PFSK-1 (cell line): ENCODE data around the gene TENM3.

Source experiments
- FOXP2 ChIP-seq: optimal IDR thresholded peaks from 2 replicates; pipeline ENCODE3; 2011; ENCODE audit warnings: borderline replicate concordance, control low read depth, inconsistent platforms; ENCODE audit not compliant: insufficient read depth; ENCODE audit errors: extremely low read length, extremely low read depth
- POLR2AphosphoS5 ChIP-seq: IDR thresholded peaks from 2 replicates; pipeline ENCODE4 v1.6.1; 2012; ENCODE audit warnings: low read depth, mild to moderate bottlenecking, control low read depth, low read length, moderate library complexity
- SIN3A ChIP-seq: IDR thresholded peaks from 2 replicates; pipeline ENCODE4 v1.6.1; 2012; ENCODE audit warnings: mild to moderate bottlenecking, low read length, moderate library complexity, borderline replicate concordance; ENCODE audit not compliant: insufficient read depth
- TAF1 ChIP-seq: IDR thresholded peaks from 2 replicates; pipeline ENCODE4 v1.6.1; 2012; ENCODE audit warnings: low read length, control low read depth, borderline replicate concordance; ENCODE audit not compliant: insufficient read depth
- TF ChIP-seq, protein P1 (sequence below), 2 experiments: IDR thresholded peaks; 2 replicates each; pipeline versions ENCODE4 v1.6.1 to v1.8.0; 2011 to 2012; ENCODE audit warnings: low read depth in 2 of 2, low read length in 2 of 2, control low read depth in 1 of 2, inconsistent platforms in 1 of 2, mild to moderate bottlenecking in 1 of 2, moderate library complexity in 1 of 2; ENCODE audit not compliant: insufficient read depth in 1 of 2

Gene TENM3

DNA sequence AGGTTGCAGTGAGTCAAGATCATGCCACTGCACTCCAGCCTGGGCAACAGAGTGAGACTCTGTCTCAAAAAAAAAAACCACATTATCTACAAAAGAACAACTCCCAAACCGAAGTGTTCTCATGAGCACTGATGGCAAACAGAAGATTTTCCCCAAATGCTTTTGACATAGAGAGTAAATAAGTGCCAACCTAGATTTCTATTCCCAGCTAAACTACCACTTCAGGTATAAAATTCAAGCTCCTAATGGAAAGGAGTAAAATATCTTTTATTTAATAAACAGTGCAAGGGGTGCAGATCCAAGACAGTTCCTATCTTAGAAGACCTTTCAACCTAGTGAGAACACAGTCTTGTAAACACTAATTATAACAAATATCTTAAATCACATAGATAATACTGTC, 170.3 kb downstream of the TENM3 start:
- TF ChIP-seq SIN3A (no peak), FOXP2 (no peak), POLR2AphosphoS5 (no peak), TAF1 (no peak)
- TF ChIP-seq, protein P1, sequence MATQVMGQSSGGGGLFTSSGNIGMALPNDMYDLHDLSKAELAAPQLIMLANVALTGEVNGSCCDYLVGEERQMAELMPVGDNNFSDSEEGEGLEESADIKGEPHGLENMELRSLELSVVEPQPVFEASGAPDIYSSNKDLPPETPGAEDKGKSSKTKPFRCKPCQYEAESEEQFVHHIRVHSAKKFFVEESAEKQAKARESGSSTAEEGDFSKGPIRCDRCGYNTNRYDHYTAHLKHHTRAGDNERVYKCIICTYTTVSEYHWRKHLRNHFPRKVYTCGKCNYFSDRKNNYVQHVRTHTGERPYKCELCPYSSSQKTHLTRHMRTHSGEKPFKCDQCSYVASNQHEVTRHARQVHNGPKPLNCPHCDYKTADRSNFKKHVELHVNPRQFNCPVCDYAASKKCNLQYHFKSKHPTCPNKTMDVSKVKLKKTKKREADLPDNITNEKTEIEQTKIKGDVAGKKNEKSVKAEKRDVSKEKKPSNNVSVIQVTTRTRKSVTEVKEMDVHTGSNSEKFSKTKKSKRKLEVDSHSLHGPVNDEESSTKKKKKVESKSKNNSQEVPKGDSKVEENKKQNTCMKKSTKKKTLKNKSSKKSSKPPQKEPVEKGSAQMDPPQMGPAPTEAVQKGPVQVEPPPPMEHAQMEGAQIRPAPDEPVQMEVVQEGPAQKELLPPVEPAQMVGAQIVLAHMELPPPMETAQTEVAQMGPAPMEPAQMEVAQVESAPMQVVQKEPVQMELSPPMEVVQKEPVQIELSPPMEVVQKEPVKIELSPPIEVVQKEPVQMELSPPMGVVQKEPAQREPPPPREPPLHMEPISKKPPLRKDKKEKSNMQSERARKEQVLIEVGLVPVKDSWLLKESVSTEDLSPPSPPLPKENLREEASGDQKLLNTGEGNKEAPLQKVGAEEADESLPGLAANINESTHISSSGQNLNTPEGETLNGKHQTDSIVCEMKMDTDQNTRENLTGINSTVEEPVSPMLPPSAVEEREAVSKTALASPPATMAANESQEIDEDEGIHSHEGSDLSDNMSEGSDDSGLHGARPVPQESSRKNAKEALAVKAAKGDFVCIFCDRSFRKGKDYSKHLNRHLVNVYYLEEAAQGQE (IDR thresholded peaks at IDR 0.05; ENCODE audit: insufficient read depth in 1 of 2, low read depth in 2 of 2, low read length in 2 of 2): no peak

DNA sequence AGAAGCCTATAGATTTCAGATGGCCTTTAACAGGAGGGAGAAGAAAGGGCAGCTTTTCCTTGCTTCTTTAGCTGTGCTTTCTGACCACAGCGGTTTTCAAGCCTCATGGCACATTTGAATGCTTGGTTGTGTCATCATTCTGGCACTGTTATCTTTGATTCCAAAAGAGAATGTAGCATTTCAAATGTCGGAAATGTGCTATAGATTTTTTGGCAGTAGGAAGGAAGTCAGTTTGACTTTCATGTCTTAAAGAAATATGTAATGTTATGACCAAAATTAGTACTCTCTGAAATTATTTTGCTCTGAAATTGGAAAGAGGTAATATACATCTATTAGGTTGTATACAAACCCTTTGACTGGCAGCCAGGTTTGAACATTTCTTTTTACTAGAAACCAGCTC, 171.9 kb downstream of the TENM3 start:
- TF ChIP-seq SIN3A (no peak), POLR2AphosphoS5 (no peak), FOXP2 (no peak), TAF1 (no peak)
- TF ChIP-seq, protein P1 (IDR thresholded peaks at IDR 0.05; ENCODE audit: insufficient read depth in 1 of 2, low read depth in 2 of 2, low read length in 2 of 2): no peak

DNA sequence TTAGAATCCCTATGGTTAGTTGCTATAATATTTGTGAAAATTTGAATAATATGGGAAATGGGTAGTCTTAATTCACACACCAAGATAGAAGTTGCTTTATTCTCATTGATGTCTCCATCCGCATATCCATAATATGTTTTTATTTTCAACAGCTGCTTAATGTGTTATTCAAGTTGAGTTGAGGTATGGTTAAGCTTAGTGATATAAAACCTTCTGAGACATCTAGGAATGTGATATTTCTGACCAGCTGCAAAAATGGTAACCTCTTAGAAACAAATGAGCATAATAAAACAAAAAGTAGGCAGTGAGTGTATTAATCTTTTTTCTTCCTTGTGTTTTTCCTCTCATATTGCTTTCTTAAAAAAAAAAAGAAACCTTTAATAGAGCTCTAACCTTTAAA, 172.9 kb downstream of the TENM3 start:
- TF ChIP-seq POLR2AphosphoS5: no peak
- no peak for TF ChIP-seq SIN3A
- no peak for TF ChIP-seq FOXP2
- TF ChIP-seq, protein P1 (IDR thresholded peaks at IDR 0.05; ENCODE audit: insufficient read depth in 1 of 2, low read depth in 2 of 2, low read length in 2 of 2): no peak
- TF ChIP-seq TAF1: no peak

DNA sequence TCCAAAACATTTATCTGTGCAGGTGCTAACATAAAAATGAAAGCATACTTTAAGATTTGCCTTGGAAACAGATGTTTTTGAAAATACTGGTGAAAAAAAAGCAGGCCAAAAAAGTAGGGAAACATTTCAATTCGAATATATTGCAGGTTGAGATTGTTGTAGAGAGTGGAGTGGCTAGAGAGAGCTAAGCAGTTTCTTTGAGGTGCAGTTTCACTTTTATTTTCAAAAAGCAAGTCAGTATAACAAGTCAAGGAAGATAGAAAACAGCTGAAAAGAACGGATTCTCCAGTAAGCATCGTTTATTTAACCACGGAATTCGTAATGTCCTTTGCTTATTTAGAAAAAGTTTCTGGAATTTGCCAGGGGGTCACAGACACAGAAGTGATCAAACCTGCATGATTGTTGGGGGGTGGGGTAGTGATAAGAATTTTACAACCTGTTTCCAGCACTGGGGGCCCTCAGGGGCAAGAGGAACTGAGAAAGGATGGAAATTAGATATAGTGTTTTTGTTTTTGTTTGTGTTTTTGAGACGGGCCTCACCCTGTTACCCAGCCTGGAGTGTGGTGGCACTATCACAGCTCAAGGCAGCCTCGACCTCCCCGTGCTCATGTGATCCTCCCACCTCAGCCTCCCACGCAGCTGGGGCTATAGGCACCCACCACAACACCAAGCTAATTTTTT, 175.0 kb downstream of the TENM3 start:
- TF ChIP-seq POLR2AphosphoS5: no peak
- TF ChIP-seq, protein P1 (IDR thresholded peaks at IDR 0.05; ENCODE audit: insufficient read depth in 1 of 2, low read depth in 2 of 2, low read length in 2 of 2): no peak
- TF ChIP-seq SIN3A: no peak
- no peak for TF ChIP-seq FOXP2
- TF ChIP-seq TAF1: no peak

- TF ChIP-seq FOXP2: no peak
- no peak for TF ChIP-seq TAF1
- no peak for TF ChIP-seq POLR2AphosphoS5
- no peak for TF ChIP-seq SIN3A
- TF ChIP-seq, protein P1 (IDR thresholded peaks at IDR 0.05; ENCODE audit: insufficient read depth in 1 of 2, low read depth in 2 of 2, low read length in 2 of 2): no peak
Observed at GRCh38 chr4:182420189-182420588, 177.0 kb downstream of the TENM3 start.
